Fibroblast of lung (primary cell): ENCODE results near the gene ZNF296.

Source experiments
- CTCF ChIP-seq, 2 donors: IDR thresholded peaks in 1 of 2; conservative IDR thresholded peaks in 1 of 2; 1 replicate in 1 of 2; 2 replicates in 1 of 2; pipeline ENCODE4 v1.5.1; 2011 to 2012; ENCODE audit warnings: low read length in 2 of 2, control low read depth in 1 of 2, inconsistent platforms in 1 of 2, low read depth in 1 of 2, mild to moderate bottlenecking in 1 of 2
- EZH2 ChIP-seq: IDR thresholded peaks from 2 replicates; pipeline ENCODE4 v1.5.1; 2012; ENCODE audit warnings: low read length, control low read depth, mild to moderate bottlenecking; ENCODE audit errors: missing control alignments

- TF ChIP-seq CTCF (conservative IDR thresholded peaks at IDR 0.05 in 1 of 2, IDR thresholded peaks at IDR 0.05 in 1 of 2; ENCODE audit: low read depth in 1 of 2, low read length in 2 of 2), result no peak
- TF ChIP-seq EZH2, result no peak
Observed at GRCh38 chr19:45102481-45102880, 26.2 kb upstream of the ZNF296 start.
